Measurements from ENCODE around the gene SMARCD2. TPM values are rescaled to one million over a fixed set of nuclear protein-coding genes. Genes with fewer than 3 reads are reported as not detected.

Gene SMARCD2
- polyA plus RNA-seq, 1 experiment: 48.8 TPM

DNA sequence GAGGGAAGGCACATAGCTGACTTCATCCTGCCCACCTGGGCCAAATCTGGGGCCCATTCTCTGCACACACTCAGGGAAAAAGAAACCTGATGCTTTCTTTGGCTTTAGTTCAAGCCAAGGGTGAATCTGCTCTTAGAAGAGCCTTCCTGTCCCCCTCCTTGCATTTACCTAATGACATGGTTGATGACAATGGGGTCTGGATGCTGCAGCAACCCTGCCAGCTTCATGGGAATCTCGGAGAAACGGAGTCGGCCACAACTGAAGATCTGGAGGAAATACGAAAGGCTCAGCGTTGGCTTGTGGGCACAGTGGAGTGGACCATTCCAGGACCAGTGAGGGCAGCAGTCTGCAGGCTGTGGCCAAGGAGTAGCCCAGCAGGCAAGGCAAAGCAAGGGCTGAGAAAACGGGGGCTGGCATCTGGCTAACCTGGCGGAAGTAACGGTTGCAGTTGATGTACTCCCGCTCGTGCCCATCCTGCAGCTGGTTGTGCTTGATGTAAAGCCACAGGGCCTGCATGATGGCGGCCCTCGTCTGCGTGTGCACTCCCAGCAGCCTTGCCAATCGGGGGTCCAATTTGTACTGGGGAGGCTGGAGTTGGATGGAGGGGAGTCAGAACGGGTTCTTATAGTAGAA, 8.6 kb downstream of the SMARCD2 start:
- Histone ChIP-seq H3K4me3 (ENCODE audit: low read depth, low read length) (no peak overlapping the region), H3K9me3 (ENCODE audit: control insufficient read depth, insufficient read depth, low read length) (no peaks in the 10 kb centered on the region), H3K27ac (ENCODE audit: low read depth, low read length) (no peak overlapping the region), H3K27me3 (ENCODE audit: control insufficient read depth, insufficient read depth, low read length) (no peaks in the 10 kb centered on the region)
- DNase-seq (ENCODE audit: low read depth, low spot score): no peak
- POLR2A ChIA-PET: interaction anchor here (1.1 to 1.2 kb wide), 2 partner anchors 8 to 60 kb away, joined by 3 to 4 read pairs; partner anchors contain the start of genes CCDC47 and DDX42
- TF ChIP-seq, protein P1, sequence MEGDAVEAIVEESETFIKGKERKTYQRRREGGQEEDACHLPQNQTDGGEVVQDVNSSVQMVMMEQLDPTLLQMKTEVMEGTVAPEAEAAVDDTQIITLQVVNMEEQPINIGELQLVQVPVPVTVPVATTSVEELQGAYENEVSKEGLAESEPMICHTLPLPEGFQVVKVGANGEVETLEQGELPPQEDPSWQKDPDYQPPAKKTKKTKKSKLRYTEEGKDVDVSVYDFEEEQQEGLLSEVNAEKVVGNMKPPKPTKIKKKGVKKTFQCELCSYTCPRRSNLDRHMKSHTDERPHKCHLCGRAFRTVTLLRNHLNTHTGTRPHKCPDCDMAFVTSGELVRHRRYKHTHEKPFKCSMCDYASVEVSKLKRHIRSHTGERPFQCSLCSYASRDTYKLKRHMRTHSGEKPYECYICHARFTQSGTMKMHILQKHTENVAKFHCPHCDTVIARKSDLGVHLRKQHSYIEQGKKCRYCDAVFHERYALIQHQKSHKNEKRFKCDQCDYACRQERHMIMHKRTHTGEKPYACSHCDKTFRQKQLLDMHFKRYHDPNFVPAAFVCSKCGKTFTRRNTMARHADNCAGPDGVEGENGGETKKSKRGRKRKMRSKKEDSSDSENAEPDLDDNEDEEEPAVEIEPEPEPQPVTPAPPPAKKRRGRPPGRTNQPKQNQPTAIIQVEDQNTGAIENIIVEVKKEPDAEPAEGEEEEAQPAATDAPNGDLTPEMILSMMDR (IDR thresholded peaks at IDR 0.05; ENCODE audit: low read depth, low read length): no peak
- CTCF ChIA-PET: interaction anchor here (0.7 to 1.5 kb wide), 7 partner anchors 8 to 78 kb away, joined by 3 to 11 read pairs (median 3); no protein-coding TSS in a partner anchor

DNA sequence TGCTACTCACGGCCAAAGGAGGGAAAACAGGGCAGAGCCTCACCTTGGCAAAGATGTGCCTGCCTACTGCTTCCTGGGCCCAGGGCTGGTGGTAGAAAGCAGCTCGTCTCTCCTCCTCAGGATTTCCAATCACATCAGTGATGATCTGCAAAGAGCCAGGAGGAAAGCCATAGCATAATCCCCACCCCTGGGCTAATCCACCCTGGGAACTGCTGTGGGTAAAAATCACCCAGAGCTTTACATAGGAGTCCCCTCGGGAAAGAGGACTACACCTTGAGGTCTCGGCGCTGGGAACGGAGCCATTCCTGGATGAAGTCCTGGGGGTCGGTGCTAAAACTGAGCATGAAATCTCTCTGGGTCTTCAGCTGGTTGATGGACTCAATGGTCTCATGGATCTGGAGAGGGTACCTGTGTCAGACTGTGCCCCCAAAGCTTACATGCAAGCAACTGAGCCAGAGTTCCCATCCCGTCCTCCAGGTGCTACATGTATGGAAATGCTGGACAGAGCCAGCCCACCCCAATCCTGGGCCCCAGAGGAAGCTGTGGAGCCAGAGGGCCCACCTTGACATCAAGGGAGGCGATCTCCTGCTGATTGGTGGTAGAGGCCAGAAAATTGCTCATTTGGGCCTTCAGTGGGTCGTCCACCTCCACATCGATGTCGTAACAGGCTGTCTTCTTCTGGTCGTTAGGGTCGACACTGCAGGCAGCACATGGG, 9.3 kb downstream of the SMARCD2 start:
- ChIA-PET CTCF (interaction anchor here (1.2 kb wide), 1 partner anchor 24 kb away, joined by 3 read pairs; no protein-coding TSS in a partner anchor), POLR2A (interaction anchor here (0.6 to 1.2 kb wide), 3 partner anchors 8 to 104 kb away, joined by 3 to 4 read pairs (median 3); partner anchors contain the start of genes CCDC47 and DDX42)

DNA sequence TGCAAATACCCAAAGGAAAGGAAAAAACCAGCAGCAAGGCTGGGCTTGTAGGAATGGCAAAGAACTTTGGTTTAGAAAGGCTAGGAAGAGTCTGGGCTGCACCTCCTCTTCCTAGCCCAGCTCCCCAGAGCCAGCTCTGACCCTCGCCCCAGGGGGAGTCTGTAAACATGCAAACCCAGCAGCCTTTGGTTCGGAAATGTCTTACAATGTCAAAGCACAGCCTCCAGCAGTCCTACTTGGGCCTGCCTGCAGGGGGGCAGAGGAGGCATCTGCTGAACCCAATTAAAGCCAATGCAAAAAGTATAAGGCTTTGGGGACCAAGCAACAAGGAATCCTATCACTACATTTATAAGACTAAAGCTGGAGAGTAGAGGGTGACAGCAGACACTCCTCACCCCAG, 10.0 kb downstream of the SMARCD2 start:
- H3K4me3 ChIP-seq (ENCODE audit: low read depth, low read length): no peak overlapping the region
- CTCF ChIA-PET: no interaction called here
- H3K27me3 ChIP-seq (ENCODE audit: control insufficient read depth, insufficient read depth, low read length): no peaks in the 10 kb centered on the region
- no peak for DNase-seq (ENCODE audit: low read depth, low spot score)
- TF ChIP-seq, protein P1 (IDR thresholded peaks at IDR 0.05; ENCODE audit: low read depth, low read length): peak; percentile 16; the same call in 1 of the 2 replicates
- H3K9me3 ChIP-seq (ENCODE audit: control insufficient read depth, insufficient read depth, low read length): no peaks in the 10 kb centered on the region; the same call in 1 of the 2 replicates
- no peak overlapping the region for H3K27ac ChIP-seq (ENCODE audit: low read depth, low read length)
- POLR2A ChIA-PET: interaction anchor here (1.2 kb wide), 1 partner anchor 9 kb away, joined by 4 read pairs; no protein-coding TSS in a partner anchor

More for the DNA sequence above, 9.3 kb downstream of the SMARCD2 start:
- no peak overlapping the region for H3K27ac ChIP-seq (ENCODE audit: low read depth, low read length)
- no peak for DNase-seq (ENCODE audit: low read depth, low spot score)
- TF ChIP-seq, protein P1 (IDR thresholded peaks at IDR 0.05; ENCODE audit: low read depth, low read length): no peak
- no peak overlapping the region for H3K4me3 ChIP-seq (ENCODE audit: low read depth, low read length)
- no peaks in the 10 kb centered on the region for H3K9me3 ChIP-seq (ENCODE audit: control insufficient read depth, insufficient read depth, low read length)
- H3K27me3 ChIP-seq (ENCODE audit: control insufficient read depth, insufficient read depth, low read length): no peaks in the 10 kb centered on the region

DNA sequence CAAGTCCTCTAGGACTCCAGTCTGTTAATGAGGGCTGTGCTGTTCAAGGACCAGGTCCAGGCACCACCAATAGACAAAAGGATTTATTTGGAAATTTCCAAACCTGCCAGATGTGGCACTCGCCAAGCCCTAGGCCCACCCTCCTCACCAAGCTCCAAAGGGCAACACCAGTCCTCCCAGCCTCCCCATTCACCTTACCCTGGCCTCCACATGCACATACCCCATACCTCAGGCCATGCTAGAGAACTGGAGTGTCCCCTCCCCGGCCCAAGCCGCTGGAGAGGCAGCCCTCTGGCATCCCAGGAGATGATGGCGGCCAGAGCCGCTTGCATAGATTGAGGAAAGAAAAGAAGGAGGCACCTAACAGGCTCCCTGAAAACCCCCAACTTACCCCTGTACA, 10.5 kb downstream of the SMARCD2 start:
- Histone ChIP-seq H3K9me3 (ENCODE audit: control insufficient read depth, insufficient read depth, low read length) (no peaks in the 10 kb centered on the region; the same call in 1 of the 2 replicates), H3K27ac (ENCODE audit: low read depth, low read length) (no peak overlapping the region), H3K4me3 (ENCODE audit: low read depth, low read length) (no peak overlapping the region), H3K27me3 (ENCODE audit: control insufficient read depth, insufficient read depth, low read length) (no peaks in the 10 kb centered on the region)
- CTCF ChIA-PET: no interaction called here
- DNase-seq (ENCODE audit: low read depth, low spot score): no peak
- TF ChIP-seq, protein P1 (IDR thresholded peaks at IDR 0.05; ENCODE audit: low read depth, low read length): no peak
- POLR2A ChIA-PET: interaction anchor here (1.4 kb wide), 1 partner anchor 9 kb away, joined by 4 read pairs; no protein-coding TSS in a partner anchor
